Measurements from ENCODE around the gene LLGL1. TPM values are rescaled to one million over a fixed set of nuclear protein-coding genes. Genes with fewer than 3 reads are reported as not detected.

Gene LLGL1
- 9.0 TPM for total RNA-seq
- long read RNA-seq, partial matches to known transcripts, result 0 of 3 reads
- long read RNA-seq, other reads (novel, unspliced or antisense), result 3 of 3 reads

DNA sequence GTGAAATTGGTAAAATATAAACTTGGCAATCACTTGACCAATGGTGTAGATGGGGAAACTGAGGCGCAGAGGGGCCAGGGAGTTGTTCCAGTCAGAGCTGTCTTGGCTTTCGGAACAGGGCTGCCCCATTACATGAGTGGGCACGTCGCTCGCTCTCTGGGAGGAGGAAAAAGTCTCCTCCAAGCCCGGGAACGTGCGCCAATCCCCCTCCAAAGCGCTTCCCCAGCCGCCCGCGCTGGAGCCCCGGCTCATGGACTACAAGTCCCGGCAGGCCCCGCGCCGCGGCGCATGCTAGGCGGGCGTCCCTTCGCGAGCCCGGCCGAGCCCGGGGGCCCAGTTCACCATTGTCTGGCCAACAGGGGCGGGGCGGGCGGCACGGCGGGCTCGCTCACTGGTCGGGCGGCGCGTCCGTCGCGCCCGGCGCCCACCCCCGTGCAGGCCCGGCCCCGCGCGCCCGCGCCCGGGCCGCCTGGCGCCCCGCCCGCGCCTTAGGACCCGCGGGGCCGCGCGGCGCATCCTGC is at the start of gene LLGL1:
TSS of gene LLGL1 (plus strand) at position 515 of the 521 bp plus-strand sequence. CDS start 48 bp downstream, outside the sequence.
- peak; percentile 99 for DNase-seq
- intact Hi-C loops (cut with micrococcal nuclease), result no loop called here
- peak; percentile 97 for ATAC-seq

- intact Hi-C loops (cut with micrococcal nuclease), result no loop called here
- DNase-seq (no peak), ATAC-seq (no peak)
These were observed 49.3 kb upstream of the LLGL1 start for GRCh38 chr17:18176176-18176575.

DNA sequence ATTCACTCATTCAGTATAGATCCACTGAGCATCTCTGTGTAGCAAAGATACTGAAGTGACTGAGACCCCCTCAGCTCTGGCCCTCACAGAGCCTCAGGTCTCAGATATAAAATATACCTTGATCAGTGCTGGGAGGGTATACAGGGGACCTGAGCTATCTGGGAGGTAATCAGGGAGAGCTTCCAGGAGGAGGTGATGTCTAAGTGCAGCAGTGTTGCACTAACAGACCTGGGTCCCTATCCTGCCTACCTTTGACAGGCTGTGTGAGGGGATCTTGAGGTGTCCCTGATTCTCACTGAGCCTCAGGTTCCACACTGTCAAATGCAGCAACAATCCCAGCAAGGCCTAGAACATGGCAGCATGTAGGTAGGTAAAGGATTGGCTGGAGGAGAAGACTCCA is 48.3 kb upstream of the LLGL1 start:
- DNase-seq (no peak), ATAC-seq (no peak)
- intact Hi-C loops (cut with micrococcal nuclease), result no loop called here

DNA sequence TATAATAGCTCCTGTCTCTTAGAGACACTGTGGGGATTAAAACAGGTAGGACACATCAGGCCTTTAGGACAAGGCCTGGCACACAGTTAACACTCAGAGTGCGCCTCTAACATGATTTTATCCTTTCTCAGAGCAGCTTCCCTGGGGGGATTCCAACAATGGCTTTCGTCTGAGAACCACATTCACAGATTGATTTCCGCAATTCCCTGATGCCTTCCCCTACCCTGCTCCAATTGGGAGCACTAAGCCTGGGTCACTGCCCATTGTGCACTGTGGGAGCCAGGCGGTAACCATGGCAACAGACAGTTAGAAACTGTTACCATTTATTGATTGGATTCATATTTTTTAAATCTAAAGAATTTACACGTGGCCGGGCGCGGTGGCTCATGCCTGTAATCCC is 47.7 kb upstream of the LLGL1 start:
- intact Hi-C loops (cut with micrococcal nuclease), result no loop called here
- no peak for DNase-seq
- no peak for ATAC-seq

- DNase-seq (peak; percentile 4), ATAC-seq (no peak)
- intact Hi-C loops (cut with micrococcal nuclease), result no loop called here
These were observed 46.2 kb upstream of the LLGL1 start for GRCh38 chr17:18179196-18179595.

DNA sequence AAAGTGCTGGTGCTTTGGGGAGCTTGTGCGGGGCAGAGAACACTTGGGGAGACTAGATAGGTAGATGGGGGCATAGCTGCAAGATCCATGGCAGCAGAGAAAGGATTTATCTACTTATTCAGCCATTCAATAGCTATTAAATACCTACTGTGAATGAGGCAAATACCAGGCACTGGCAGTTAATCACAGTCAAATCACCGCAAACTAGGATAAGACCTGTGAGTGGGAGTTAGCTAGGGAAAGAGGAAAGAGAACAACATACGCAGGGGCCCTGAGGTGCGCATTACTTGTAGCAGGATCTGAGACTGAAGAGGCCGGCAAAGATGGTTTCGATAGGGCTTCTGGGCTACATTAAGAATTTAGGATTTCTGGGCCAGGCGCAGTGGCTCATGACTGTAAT is 45.6 kb upstream of the LLGL1 start:
- ATAC-seq (no peak), DNase-seq (peak; percentile 2)
- intact Hi-C loops (cut with micrococcal nuclease), result no loop called here

DNA sequence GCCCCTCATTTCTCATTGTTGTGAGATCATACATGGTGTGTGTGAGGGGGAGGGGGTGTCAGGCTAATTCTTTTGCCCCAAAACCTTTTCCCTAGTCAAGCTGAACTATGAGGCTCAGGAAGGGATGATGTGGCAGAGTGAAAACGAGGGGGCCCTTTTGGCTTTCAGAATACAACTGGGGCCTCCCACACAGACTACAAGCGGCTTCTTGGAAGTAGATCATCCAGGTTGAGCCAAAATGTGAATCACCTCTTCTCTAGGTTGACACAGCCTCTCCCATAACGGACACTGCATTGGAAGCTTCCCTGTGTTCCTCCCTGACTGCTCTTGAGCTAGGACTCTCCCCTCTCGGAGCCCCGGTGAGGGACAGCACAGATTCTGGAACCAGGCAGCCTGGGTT is 44.1 kb upstream of the LLGL1 start:
- DNase-seq (no peak), ATAC-seq (no peak)
- intact Hi-C loops (cut with micrococcal nuclease), result no loop called here

DNA sequence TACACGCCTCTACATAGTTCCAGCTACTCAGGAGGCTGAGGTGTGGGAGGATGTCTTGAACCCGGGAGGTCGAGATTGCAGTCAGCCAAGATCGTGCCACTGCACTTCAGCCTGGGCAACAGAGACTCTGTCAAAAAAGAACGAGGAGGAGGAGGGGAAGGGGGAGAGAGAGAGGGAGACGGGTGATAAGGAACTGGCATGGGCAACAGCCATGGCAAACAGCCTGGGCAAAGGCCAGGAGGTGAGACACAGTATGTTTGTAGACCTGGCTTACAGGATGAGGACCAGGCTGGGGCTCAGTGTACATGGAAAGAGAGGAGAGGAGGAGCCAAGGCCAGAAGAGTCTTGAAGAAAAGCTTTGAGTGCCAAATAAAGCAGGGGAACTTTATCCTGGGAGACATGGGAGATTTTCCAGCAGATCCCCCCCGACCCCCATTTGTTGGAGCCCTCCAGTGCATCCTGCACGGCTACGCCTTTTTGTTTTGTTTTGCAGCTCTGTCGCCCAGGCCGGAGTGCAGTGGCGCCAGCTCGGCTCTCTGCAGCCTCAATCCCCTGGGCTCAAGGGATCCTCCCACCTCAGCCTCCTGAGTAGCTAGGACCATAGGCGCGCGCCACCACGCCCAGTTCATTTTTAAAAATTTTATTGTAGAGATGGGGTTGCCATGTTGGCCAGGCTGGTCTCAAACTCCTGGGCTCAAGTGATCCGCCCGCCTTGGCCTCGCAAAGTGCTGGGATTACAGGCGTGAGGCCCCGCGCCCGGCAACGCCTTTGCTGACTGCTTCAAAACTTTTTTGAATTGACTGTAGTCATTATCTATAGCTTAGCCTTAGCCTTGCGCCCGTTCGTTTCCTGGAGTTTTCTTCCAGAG is 43.1 kb upstream of the LLGL1 start:
- intact Hi-C loops (cut with micrococcal nuclease), result no loop called here
- ATAC-seq (peak; percentile 33), DNase-seq (peak; percentile 71)

- peak; percentile 66 for ATAC-seq
- intact Hi-C loops (cut with micrococcal nuclease), result no loop called here
These were observed 42.5 kb upstream of the LLGL1 start for GRCh38 chr17:18182978-18183333.

DNA sequence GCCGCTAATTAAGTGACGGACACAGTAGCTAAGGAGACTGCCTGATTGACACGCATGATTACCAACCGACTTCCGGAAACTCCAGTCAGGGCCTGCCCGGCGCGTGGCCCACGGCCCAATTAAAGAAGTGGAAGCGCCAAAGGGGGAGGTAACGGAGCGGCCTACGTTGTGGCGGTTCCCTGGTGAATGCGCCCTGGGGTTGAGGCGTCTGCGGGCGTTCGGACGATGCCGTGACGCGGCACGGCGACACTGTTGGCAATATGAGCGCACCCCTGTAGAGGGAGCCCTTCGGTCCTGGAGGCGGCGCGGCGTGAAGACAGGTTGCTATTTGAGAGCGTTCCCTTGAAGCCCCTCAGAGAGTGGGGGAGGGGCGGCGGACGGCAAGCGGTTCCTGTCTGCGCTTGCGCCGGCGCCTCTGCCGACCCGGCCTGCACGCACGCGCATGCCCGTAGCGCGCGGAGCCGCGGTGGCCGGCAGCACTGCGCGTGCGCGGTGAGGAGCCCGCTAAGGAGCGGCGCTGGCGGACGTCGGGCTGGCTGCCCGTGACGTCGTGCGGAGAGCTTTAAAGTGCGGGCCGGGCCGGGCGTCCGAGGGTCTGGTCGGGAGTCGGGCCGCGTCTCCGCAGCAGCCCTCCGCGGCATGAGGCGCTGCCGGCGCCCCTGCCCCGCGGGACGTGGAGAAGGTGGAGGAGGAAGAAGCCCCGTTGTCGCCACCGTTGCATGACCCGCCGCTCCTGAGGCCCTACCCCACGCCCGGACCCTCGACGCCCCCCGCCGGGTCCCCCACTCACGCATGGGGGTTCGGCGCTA is 41.9 kb upstream of the LLGL1 start, which contains the start of gene ALKBH5:
TSS of gene ALKBH5 (plus strand) at position 495 of the 809 bp plus-strand sequence. CDS start 416 bp downstream, outside the sequence.
- intact Hi-C loops (cut with micrococcal nuclease), result no loop called here

More at GRCh38 chr17:18182978-18183333, 42.5 kb upstream of the LLGL1 start:
- peak; percentile 94 for DNase-seq

GRCh38 chr17:18184143-18185031 is 41.0 kb upstream of the LLGL1 start:
- intact Hi-C loops (cut with micrococcal nuclease), result no loop called here
- DNase-seq (peak; percentile 68), ATAC-seq (peak; percentile 6)

More for the DNA sequence above, 41.9 kb upstream of the LLGL1 start, which contains the start of gene ALKBH5:
- ATAC-seq (peak; percentile 90), DNase-seq (peak; percentile 97)

DNA sequence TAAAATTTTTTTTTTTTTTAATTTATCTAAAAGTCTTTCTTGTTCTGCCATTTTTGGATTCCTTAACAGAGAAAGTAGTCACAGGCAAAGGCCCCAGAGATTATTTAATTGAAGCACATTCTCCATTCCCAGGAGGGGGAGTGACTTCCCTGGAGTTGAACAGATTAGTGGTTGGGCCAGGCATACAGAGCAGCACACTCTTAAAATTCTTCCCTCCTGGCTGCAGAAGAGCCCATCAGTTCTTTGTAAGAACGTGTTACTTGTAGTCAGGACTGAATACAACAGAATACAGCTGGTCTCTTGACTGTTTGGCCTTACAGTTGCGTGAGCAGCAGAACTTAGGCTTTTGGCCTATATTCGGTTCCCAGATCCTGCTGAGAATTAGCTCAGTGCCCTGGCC is 40.0 kb upstream of the LLGL1 start:
- DNase-seq, result no peak
- intact Hi-C loops (cut with micrococcal nuclease), result no loop called here
- no peak for ATAC-seq

GRCh38 chr17:18185832-18186626 is 39.4 kb upstream of the LLGL1 start:
- DNase-seq (no peak), ATAC-seq (no peak)
- intact Hi-C loops (cut with micrococcal nuclease), result no loop called here

GRCh38 chr17:18186627-18186982 is 38.8 kb upstream of the LLGL1 start:
- intact Hi-C loops (cut with micrococcal nuclease), result no loop called here
- ATAC-seq (no peak), DNase-seq (no peak)

- intact Hi-C loops (cut with micrococcal nuclease), result no loop called here
- ATAC-seq, result no peak
- no peak for DNase-seq
These were observed 38.2 kb upstream of the LLGL1 start for GRCh38 chr17:18187226-18187625.

DNA sequence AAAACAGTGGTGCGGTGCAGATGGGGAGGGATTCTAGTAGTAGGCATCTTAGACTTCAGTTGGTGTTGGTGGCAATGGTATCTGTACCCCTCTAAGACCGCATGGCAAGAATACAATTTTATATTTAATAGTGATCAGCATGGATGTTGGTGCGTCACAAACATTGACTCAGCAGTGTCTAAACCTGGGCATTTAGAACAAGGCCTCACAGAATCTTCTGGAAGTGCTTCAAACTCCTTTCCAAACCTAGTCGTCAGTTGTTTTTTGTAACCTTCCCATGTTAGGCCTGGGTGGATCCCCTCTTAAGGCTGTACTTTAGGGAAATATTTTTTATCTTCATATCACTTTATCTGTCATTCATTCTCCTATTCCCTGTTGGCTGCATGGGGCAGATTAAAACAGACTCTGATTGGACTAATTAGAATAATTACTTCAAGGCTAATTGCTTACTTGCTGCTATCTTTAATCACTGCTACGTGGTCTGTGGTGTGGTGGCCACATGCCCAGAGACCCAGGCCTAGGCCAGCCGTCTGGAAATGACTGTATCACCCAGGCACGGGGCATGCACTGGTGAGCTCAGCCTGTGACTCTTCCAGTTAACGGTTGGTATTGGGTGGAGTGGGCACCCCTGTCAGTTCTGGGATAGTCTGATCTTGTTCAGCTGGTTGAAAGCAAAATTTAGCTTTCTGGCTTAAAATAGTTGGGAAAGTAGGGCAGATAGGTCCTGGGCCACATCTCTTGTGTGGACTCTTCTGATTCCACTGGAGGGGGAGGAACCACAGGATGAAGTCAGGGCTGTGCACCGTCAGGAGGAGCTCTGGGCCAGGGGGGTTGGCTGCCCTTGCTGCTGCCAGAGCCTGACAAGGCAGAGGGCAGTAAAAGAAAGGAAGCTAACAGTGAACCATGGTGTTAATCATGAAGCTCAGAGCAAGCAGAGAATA is 37.3 kb upstream of the LLGL1 start:
- ATAC-seq, result peak; percentile 16
- DNase-seq, result peak; percentile 67
- intact Hi-C loops (cut with micrococcal nuclease), result no loop called here

DNA sequence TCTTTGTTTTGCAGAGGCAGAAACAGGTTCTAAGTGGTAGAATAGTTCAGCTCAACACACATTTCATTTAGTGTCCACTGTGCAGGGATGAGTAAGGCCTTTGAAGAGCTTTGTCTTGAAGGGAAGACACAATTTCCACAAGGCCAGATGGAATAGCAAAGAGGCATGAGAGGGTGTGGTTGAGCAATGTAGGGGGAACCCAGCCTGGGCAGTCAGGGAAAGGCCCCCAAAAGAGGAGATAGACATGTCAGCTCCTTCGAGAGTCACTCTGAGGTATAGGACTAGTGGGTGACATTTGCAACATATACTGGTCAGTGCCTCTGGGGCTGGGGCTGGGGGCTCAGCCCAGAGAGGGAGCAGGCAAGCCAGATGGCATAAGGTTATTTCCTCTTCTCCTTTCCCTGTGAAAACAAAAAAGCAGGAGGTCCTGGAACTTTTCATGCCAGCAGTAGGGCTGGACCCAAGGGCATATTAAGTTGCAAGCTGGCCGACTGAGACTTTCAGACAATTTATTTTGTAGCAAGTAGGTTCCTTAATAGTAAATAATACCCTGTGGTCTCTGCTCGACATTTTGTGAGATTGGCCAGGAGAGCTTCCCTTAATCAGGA is 34.7 kb upstream of the LLGL1 start:
- DNase-seq (no peak), ATAC-seq (no peak)
- intact Hi-C loops (cut with micrococcal nuclease), result no loop called here

All from left ventricle myocardium superior (tissue), 1 donor.